IPS-18a (cell line): ENCODE data around the gene DNAJC18.

ENCODE experiments used
- H3K27ac ChIP-seq: one replicate; pipeline ENCODE4 v1.5.1; 2013; ENCODE audit warnings: low read length
- H3K27me3 ChIP-seq: one replicate; pipeline ENCODE4 v1.6.1; 2013; ENCODE audit warnings: mild to moderate bottlenecking, low read length; ENCODE audit not compliant: control insufficient read depth, insufficient read depth
- H3K36me3 ChIP-seq: one replicate; pipeline ENCODE4 v1.6.1; 2013; ENCODE audit warnings: low read depth, low read length; ENCODE audit not compliant: control insufficient read depth
- H3K4me1 ChIP-seq: one replicate; pipeline ENCODE4 v1.6.1; 2013; ENCODE audit warnings: low read depth, low read length; ENCODE audit not compliant: control insufficient read depth
- H3K4me3 ChIP-seq: one replicate; pipeline ENCODE4 v1.5.1; 2013; ENCODE audit warnings: low read length
- H3K9ac ChIP-seq: one replicate; pipeline ENCODE4 v1.6.1; 2013; ENCODE audit warnings: mild to moderate bottlenecking, low read length, moderate library complexity
- H3K9me3 ChIP-seq: one replicate; pipeline ENCODE4 v1.6.1; 2013; ENCODE audit warnings: low read depth, low read length; ENCODE audit not compliant: control insufficient read depth

Gene DNAJC18

DNA sequence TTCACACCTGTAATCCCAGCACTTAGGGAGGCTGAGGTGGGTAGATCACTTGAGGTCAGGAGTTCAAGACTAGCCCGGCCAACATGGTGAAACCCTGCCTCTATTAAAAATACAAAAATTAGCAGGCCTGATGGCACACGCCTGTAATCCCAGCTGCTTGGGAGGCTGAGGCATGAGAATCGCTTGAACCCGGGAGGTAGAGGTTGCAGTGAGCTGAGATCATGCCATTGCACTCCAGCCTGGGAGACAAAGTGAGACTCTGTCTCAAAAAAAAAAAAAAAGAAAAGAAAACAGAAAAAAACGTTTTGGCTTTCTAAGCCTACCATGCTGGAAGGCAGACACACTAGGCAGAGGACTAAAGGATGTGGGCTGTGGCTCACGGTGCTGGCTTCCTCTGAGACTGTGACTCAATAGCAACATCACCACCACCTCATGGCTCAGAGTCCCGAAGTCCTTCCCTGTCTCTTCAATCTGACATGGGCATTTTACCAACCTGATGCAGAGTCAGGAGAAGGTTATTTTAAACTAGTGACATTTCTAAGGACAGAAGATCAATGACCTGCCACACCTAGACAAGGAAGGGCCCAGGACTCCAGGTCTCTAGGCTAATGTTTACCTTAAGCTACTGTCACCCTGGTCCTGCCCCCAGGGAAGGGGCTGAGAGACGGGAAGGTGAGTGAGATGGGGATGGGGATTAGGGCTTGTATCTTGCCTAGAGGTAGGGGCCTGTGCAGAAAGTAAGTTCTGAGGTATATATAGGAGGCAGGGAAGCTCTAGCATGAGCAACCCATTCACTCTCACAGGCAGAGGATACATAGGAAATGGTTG is 19.5 kb upstream of the DNAJC18 start:
- no peak overlapping the region for H3K27ac ChIP-seq
- no peak overlapping the region for H3K9ac ChIP-seq
- no peaks in the 10 kb centered on the region for H3K9me3 ChIP-seq
- H3K36me3 ChIP-seq = no peaks in the 10 kb centered on the region
- H3K4me1 ChIP-seq = peaks cover 20% of the 10 kb centered on the region
- H3K4me3 ChIP-seq = no peak overlapping the region
- H3K27me3 ChIP-seq = no peaks in the 10 kb centered on the region

DNA sequence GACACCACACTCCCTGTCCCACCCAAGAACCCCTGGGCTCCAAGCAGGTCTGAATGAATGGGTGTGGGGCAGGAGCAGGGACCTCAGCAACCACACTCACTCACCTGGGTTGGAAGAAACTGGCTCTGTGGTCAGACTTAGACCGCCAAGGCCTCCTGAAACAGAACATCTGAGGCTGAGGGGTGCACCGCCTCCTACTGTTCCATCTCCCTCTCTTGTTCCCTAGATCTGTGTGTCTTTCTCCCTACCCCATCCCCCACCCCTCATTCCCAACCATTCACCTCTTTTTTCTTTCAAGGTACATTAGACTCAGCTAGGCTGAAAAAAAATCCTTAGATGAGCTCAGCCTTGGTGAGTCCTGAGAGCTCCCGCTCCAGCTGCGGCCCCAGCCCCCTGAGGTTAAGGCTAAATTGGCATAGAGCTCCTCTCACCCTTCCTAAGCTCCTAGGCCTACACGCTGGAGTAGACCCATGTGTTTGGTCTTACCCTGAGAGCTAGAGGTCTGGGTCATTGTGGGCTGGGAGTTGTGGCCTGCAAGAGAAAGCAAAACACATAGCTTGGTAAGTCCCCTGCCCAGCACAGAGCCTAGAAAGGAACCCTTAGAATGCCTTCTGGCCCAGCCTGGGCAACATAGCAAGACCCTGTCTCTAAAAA is 18.5 kb upstream of the DNAJC18 start:
- H3K4me1 ChIP-seq = peaks cover 18% of the 10 kb centered on the region
- H3K36me3 ChIP-seq = no peaks in the 10 kb centered on the region
- H3K27me3 ChIP-seq = no peaks in the 10 kb centered on the region
- H3K9me3 ChIP-seq = no peaks in the 10 kb centered on the region
- no peak overlapping the region for H3K4me3 ChIP-seq
- no peak overlapping the region for H3K27ac ChIP-seq
- no peak overlapping the region for H3K9ac ChIP-seq

GRCh38 chr5:139457241-139457640 is 17.9 kb upstream of the DNAJC18 start:
- Histone ChIP-seq H3K4me3 (no peak overlapping the region), H3K27me3 (no peaks in the 10 kb centered on the region), H3K9me3 (no peaks in the 10 kb centered on the region), H3K36me3 (no peaks in the 10 kb centered on the region), H3K4me1 (peaks cover 13% of the 10 kb centered on the region), H3K27ac (no peak overlapping the region), H3K9ac (no peak overlapping the region)

GRCh38 chr5:139456776-139457175 is 17.5 kb upstream of the DNAJC18 start:
- H3K27me3 ChIP-seq = no peaks in the 10 kb centered on the region
- H3K4me1 ChIP-seq = peaks cover 8% of the 10 kb centered on the region
- H3K4me3 ChIP-seq = no peak overlapping the region
- no peak overlapping the region for H3K9ac ChIP-seq
- no peak overlapping the region for H3K27ac ChIP-seq
- H3K9me3 ChIP-seq = no peaks in the 10 kb centered on the region
- no peaks in the 10 kb centered on the region for H3K36me3 ChIP-seq

DNA sequence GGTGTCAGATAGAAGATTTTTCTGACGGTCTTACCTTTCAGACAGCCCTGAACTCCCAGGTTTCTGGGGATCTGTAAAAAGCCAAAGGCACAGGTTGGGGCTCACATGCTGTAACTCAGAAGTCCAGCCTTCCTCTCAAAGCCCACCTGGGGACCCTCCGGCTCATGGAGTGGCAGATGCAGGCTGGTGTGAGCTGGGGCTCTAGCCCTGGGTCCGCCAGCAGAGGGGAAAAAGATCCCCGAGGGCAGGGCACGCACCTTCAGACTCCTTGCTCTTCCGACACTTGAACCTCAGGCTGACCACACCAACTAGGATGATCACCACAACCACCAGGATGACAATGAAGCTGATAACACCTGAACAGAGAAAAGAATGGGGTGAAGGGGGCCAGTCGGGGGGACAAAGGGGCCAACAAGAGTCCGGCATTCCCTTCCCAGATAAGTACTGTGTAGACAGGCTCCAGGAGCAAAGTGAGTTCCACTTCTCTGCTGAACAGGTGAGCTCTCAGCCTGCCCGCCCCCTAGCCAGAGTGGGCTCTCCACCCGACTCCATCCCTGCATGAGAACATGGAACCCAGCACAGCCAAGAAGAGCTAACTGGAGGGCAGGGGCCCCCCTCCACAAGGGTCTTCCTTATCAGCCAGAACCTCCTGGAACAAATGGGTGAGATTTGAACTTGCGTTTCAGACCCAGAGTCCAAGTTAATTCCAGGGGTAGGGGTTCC is 15.4 kb upstream of the DNAJC18 start:
- Histone ChIP-seq H3K4me3 (no peak overlapping the region), H3K9ac (no peak overlapping the region), H3K9me3 (no peaks in the 10 kb centered on the region), H3K27me3 (no peaks in the 10 kb centered on the region), H3K27ac (no peak overlapping the region), H3K4me1 (peaks cover 4% of the 10 kb centered on the region), H3K36me3 (no peaks in the 10 kb centered on the region)

- H3K27me3 ChIP-seq = no peaks in the 10 kb centered on the region
- H3K9me3 ChIP-seq = no peaks in the 10 kb centered on the region
These were observed 14.6 kb upstream of the DNAJC18 start for GRCh38 chr5:139453683-139454567.

DNA sequence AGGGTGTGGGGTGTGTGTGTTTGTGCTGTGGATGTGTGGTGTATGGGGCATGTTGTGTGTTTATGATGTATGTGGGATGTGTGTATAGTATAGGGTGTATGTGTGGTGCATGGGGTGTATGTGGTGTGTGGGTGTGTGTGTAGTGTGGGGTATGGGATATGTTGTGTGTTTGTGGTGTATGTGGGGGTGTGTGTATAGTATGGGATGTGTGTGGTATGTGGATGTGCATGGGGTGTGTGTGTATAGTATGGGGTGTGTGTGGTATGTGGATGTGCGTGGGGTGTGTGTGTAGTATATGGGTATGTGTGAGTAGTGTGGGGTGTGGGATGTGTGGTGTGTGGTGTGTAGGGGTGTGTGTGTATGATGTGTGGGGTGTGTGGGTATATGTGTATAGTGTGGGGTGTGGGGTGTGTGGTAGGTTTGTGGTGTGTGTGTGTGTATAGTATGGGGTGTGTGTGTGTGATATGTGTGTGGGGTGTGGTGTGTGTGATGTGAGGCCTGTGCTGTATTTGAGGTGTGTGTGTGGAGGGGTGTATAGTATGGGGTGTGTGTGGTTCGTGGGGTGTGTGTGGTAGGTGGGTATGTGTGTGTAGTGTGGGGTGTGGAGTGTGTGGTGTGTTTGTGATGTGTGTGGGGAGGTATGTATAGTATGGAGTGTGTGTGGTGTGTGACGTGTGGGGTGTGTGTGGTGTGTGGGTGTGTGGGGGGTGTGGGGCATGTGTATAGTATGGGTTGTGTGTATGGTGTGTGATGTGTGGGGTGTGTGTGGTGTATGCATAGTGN is 12.7 kb upstream of the DNAJC18 start:
- no peaks in the 10 kb centered on the region for H3K9me3 ChIP-seq
- no peak overlapping the region for H3K4me3 ChIP-seq
- H3K9ac ChIP-seq = no peak overlapping the region
- no peaks in the 10 kb centered on the region for H3K36me3 ChIP-seq
- H3K4me1 ChIP-seq = no peaks in the 10 kb centered on the region
- no peaks in the 10 kb centered on the region for H3K27me3 ChIP-seq
- no peak overlapping the region for H3K27ac ChIP-seq

More at GRCh38 chr5:139453683-139454567, 14.6 kb upstream of the DNAJC18 start:
- Histone ChIP-seq H3K4me3 (no peak overlapping the region), H3K9ac (no peak overlapping the region), H3K36me3 (no peaks in the 10 kb centered on the region), H3K27ac (no peak overlapping the region), H3K4me1 (no peaks in the 10 kb centered on the region)

GRCh38 chr5:139451176-139451575 is 11.9 kb upstream of the DNAJC18 start:
- Histone ChIP-seq H3K9me3 (no peaks in the 10 kb centered on the region), H3K27me3 (no peaks in the 10 kb centered on the region), H3K4me3 (no peak overlapping the region), H3K9ac (no peak overlapping the region), H3K36me3 (no peaks in the 10 kb centered on the region), H3K4me1 (no peaks in the 10 kb centered on the region), H3K27ac (no peak overlapping the region)

GRCh38 chr5:139446956-139447779 is 7.8 kb upstream of the DNAJC18 start:
- H3K27ac ChIP-seq = no peak overlapping the region
- H3K4me3 ChIP-seq = no peak overlapping the region
- no peaks in the 10 kb centered on the region for H3K27me3 ChIP-seq
- no peaks in the 10 kb centered on the region for H3K36me3 ChIP-seq
- no peaks in the 10 kb centered on the region for H3K4me1 ChIP-seq
- H3K9ac ChIP-seq = no peak overlapping the region
- no peaks in the 10 kb centered on the region for H3K9me3 ChIP-seq
